ENCODE data around the gene NTRK2.

The NTRK2 gene

DNA sequence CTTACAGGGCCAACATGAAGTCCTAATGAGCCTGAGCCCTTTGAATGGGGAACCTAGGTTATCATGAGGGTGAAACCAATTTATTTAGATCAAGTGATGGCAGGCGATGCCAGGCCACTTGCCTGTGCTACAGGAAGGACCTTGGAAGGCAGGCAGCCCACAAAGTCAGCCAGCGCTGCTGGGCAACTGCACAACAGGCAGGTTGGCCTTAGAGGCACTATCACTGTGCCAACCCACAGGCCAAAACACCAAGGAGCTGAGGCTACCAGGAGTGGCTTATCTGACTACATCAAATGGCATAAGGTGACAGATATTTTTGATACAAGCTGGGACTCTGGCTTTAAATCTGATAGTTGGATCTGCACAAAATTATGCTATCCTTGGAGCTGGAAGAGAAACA lies 319.1 kb downstream of the NTRK2 start:
- DNase-seq: no peak

DNA sequence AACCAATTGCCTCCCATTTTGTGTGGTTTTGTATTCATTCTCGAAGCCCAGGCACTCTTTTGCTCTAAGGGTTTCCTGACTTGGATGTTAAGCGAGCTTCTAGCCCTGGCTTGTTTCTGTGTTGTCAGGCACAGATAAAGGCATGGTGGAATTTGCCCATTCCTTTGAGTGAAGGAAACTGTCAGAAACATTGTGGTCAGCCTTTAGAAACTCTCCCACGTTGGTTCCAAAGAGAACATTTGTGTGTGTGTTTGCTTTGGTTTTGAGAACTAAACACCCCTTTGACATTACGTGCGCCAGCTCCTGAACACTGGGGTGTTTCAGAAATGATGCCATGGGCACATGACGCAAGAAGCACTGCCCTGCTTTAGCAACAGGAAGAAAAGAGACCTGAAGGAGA lies 320.9 kb downstream of the NTRK2 start:
- DNase-seq: no peak

DNA sequence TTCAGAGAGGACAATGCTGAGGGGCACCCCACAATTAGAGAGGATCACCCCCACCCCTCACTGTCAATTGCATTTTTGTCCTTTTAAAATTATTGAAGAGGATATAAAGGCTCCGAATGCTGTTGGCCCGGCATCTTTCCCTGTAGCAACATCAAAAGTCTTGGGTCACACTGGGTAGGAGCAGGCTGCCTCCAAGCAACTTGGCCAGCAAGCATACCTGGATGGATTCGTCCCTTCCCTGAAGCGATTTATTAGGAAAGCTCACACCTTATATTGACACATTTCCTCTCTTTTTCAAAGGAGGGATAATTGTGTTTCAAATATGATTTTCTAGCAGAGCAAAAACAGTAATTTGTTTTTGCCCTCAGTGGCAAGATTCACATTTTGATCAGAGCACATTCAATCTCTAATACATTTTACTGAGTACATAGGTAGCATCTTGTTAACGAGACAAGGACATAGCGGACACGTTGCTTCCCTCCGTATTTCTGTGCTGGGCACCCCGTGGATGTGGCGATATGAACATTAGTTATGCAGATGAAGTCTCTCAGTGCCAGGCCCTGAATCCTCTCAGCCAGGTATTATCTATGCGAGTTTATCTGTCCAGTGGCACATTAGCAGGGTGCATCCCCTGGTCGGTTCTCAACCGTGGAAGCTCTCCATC lies 321.5 kb downstream of the NTRK2 start:
- DNase-seq: no peak

DNA sequence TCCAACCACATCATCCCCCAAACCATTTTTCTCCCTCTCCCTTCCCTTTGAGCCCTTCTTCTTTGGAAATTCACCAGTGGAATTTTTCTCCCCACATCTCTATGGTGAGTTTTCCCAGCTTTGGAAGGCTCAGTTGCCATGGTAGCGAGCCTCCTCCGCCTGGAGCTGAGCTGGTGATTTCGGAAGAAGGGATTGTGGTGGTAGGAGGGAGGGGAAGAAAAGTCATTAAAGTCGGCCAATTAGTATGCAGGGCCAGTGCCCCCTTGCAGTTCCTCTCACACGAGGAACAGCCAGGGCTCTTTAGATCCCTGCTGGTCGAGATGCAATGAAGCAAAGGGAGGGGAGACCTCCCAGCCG lies 322.0 kb downstream of the NTRK2 start:
- no peak for DNase-seq

DNA sequence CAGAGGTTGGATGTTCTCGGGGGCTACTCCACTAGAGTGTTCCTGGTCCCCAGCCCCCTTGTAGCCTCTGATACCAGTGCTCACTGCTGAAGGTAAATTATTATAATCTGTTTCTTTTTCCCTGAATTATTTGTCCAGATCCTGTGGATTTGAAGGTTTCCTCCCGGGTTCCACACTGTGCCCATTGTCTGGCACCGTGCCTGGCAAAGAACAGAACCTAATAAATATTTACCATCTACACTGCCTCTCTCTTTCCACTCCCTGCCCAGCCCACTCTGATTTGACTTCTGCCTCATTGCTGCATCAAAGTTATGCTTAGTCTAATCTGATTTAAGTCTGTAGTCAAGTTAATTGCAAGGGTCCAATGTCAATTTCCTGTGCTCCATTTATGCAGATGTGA lies 322.9 kb downstream of the NTRK2 start:
- DNase-seq: no peak

DNA sequence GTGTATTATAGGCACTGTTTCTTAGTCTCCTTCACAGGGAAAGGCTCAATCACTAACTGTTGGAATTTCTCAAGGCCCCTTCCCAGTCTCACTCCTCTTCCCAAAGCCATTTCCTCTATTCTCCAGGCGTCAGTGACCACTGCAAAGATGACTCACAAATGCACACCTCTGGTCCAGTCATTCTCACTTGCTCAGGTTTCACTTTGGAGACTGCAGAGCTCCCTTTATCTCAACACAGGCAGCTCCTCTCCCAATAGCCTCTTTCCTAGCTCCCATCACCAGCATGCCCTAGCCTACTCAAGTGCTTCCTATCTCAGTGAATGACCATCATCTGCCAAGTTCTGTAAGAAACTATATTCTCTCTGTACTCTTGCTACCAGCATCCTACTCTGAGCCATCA lies 323.6 kb downstream of the NTRK2 start:
- no peak for DNase-seq

DNA sequence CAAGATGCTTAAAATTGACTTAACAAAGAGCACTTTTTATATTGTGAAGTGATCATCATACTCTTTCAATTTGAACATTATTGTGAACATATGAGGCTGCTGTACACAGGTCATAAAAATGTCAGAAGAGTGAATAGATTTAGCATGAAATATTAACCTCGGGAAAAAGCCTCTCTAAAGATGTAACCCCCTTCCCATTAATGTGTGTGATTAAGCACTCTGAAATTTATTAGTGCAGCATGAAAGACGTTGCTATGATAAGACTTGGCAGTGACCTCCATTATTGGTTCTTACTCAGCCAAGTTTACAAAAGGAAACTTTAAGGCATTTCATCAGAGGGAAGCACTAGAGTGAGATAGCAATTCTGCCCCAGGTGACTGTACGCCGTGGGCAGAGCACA lies 326.5 kb downstream of the NTRK2 start:
- DNase-seq: no peak

DNA sequence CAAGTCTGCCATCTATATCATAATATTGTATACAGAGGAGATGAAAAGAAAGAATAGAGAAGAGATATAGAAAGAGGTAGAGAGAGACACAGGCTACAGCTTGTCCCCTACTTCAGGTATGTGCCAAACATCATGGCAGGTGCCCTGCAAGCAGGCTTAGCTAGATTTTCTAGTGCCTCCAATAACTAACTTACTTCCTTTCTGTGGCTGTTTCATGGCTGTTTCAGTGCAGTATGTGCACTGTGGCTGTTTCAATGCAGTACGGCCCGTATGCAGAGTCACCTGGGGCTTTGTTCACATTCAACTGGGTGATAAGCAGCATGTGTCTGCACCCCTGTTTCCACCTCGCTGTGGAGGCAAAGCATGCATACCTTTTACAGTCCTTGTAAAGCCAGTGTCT lies 327.2 kb downstream of the NTRK2 start:
- no peak for DNase-seq

DNA sequence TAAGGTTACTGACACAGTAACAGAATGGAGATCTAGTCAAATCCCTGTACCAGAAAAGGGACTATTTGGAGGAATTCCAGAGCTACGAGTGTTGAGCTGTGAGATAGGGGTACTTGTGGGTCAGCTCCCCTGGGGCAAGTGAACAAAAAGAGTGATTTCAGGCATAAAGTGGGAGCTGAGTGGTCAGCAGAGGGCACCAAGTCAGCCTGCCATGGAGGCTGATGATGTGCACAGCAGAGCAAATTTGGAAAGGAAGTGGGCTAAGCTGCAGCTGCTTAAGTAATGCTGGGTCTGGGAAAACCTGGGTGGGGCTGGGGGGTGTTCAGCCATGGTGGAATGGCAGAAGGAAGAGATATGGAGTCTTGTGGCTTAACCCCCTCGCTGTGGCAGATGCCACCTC lies 327.9 kb downstream of the NTRK2 start:
- no peak for DNase-seq

DNA sequence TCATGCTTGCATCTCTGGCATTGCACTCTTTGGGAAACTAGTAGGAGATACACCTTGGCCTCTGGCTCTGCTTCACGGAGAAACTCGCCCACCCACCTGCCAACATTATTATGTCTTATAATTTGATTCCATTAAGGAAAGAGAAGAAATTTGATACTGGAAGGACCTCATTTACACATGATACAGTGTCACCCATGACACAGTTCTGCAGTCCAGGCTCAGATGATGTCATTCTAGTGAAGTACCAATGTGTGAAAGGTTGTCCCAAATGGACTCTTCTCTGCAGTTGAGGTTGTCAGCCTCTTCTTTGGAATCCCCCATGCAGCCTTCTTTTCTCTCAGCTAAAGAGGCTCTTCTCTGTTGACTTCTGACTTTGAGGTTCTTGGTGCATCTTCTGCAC lies 329.1 kb downstream of the NTRK2 start:
- no peak for DNase-seq

DNA sequence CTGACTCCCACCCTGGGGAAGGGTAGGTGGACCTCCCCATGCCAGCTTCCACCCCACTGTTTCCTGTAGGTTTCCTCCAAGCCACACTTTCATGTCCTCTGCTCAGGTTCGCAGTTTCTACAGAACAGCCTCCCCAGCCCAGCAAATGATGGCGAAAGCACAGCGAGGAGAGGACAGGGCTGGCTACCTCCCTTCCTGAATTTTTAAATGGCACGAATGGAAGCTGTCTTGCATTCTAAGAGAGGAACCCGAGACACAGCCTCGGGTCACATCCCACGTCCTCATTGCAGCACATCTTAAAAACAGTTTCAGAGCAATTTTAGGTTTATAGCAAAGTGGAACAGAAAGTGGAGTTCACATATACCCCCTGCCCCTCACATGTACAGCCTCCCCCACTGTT lies 330.3 kb downstream of the NTRK2 start:
- no peak for DNase-seq

DNA sequence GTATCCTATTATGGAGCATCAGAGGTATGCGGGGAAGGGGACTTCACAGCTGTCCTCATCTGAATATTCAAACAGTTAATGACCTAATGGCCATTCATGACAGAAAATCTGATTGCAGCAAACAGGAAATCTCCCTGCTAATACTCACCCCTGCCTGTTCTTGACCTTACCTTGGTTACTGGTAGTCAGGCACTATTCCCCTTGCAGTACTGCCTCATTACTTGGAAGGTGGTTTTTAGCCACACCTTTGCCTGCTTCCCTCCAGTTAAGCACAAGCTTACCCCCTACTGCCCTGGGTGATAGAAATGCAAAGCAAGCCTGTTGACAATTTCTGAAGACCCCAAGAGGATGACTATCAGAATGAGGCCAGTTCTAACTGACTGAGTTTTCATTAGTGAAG lies 332.4 kb downstream of the NTRK2 start:
- no peak for DNase-seq

DNA sequence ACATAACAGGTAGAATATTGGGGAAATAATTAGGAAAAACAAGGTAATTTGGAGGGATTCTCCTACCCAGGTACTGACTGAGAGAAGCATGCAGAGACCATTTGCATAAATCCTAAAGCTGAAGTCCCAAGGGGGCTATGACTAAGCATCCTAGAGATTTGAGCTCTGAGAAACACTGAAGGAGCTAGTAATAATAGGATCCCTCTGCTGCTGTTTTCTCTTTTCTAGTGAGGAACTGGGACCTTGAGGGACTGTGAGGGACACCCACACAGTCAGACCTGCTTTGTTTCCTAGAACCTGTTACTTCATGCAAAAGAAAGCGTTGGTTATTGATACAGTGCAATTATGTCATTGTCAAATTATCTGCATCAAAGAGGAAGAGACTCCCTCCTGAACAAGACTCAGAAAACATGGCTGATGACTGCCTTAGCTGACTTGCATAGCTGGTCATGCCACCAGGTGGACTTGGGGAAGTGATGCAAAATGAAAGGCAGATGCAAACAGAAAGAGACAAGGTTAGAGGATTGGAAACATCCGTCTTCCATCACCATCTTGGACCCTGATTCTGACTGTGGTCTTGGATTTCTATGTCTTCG lies 335.4 kb downstream of the NTRK2 start:
- no peak for DNase-seq

DNA sequence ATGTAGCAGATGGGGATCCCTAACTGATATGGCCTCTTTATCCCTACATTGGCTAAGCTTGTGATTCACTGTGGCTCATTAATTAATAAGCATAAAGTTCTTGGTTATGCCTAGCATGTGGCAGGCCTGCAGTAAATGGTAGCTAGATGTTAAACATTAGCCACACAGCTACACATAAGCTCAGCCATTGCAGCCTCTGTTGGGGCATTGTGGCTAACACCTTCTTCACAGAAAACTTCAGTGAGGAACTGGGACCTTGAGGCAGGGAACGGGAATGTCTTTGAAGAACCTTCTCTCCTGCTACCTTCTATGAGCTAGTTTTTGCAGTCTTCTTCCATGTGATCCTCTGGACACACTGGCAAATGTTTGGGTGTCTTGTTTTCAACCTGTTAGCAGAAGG lies 338.2 kb downstream of the NTRK2 start:
- DNase-seq: no peak

DNA sequence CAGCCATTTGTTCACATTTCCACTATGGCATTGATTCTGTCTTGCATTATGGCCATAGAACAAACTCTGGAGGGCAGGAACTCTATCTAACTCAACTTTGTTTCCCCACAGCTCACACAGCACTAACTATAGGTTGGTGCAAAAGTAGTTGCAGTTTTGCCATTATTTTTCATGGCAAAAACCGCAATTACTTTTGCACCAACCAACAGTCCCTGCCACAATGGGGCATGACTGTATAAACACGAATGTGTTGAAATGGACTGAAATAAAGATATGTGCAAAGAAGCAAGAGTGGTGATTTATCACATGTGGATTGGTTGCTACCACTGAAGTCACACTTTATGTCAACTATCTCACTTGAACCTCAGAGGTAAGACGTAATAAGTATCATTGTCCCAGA lies 338.7 kb downstream of the NTRK2 start:
- DNase-seq: no peak

DNA sequence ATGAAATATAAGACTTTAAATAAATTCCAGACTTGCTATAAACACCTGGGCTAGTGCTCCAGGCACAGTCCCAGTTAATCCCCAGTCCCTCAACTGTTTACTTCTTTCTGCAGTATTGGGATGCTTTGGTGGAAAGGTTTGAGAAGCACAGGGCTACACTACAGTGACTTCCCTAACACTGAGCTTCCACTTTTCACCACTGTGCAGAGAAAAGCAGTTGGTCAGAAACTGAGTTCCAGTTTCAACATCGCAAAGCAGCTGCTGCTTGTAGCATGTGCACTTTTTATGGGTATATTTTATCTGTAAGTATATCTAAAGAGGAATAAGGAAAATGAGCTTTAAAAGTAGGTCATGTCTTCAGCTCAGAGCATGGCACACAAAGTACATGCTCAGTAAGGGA lies 339.7 kb downstream of the NTRK2 start:
- DNase-seq: no peak

DNA sequence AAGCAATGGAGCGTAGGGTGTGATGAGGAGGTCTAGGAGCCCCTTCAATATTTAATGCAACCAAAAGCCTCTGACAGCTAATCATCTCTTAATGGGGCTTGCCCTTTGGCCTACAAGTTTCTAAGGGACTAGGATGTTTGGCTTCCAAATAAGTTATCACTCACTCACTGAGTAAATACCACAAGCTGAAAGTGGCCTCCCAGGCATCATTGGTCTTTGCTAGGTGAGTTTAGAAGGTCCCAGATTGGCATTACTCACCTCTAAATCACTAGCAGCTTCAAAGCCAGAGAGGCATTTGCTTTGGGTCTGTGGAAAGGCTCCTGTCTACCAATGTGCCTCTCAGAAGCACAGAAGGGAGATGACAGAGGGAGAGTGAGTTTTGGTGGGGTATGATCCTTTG lies 344.2 kb downstream of the NTRK2 start:
- DNase-seq: no peak

DNA sequence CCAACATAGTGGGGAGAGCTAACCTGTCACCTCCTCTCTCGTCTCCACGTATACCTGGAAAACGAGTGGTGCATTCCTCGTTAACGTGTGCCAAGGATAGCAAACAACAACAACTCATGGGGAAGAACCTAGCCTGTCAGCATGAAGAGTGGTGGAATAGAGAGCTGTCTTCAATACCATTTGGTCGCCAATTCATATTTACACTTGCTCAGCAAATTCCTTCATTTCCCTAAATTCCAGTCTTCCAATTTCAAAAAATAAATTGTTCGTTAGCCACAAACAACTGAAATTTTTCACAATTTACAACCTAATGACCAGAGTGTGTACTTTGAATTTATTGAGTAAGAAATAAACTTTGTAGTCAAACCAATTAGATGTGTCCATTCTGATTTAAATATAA lies 344.8 kb downstream of the NTRK2 start:
- DNase-seq: no peak

DNA sequence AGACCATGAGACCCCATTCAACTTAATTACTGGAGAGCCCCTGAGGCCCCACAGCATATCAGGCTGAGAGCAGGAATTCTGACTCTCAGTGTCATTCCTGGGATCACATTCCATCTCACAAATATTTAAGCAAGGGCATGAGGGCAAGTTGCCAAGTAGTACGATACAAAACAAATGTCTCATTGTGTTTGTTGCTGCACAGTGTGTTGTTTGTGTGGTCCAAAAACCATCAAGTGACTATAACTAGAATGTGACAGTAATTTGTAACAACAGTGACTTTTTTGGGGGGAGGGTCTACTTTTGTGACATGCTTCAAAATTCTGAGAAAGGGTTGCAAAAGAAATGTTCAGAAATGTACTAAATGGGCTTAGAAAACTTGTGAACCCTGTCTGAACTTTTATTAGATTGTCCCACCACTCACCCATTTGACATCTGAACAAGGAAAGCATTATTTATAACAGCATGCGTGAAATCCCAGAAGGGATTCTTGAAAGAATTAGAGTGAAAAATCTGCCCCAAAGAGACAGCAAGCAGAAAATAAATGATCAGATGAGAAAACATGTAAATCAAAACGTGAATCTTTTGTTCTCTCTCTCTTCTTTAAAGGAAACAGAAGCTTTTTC lies 347.0 kb downstream of the NTRK2 start:
- no peak for DNase-seq

DNA sequence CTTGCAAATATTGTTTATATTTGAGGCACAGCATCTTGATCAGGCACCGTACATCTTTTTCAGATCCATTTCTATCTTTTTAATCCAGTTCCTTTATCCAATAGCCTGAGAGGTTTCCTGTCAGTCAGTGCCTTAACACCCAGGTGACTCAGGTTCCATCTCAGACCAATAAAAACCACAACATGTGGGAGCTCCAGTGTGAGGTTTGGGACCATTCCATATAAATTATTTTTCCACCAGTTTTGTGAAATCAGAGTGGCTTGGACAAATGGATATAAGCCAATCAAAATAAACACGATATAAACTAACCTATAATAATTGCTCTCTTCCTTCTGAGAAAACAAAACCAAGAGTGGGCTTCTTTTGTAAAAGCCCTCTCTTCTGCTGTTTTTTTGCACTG lies 351.3 kb downstream of the NTRK2 start:
- DNase-seq: no peak

DNA sequence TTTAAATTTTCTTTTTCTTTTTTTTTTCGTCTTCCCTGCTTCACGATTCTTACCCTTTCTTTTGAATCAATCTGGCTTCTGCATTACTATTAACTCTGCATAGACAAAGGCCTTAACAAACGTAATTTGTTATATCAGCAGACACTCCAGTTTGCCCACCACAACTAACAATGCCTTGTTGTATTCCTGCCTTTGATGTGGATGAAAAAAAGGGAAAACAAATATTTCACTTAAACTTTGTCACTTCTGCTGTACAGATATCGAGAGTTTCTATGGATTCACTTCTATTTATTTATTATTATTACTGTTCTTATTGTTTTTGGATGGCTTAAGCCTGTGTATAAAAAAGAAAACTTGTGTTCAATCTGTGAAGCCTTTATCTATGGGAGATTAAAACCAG lies 352.2 kb downstream of the NTRK2 start:
- no peak for DNase-seq

DNA sequence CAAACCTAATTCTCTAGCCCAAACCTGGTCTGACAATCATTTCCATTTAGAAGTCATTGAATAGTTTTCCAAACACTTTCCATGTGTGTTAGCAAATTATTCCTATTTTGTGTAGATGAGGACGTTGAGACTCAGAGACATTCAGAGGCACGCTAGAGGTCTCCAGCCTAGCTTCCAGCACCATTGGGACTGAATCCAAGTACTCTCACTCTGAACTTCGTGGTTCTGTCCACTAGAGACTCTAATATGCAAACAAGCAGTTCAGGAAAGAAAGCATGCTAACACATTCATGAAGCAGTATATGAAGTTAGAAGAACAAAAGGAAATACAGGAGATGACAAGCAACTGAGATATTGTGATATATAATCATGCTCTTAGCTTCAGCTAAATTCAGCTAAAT lies 354.8 kb downstream of the NTRK2 start:
- DNase-seq: no peak

DNA sequence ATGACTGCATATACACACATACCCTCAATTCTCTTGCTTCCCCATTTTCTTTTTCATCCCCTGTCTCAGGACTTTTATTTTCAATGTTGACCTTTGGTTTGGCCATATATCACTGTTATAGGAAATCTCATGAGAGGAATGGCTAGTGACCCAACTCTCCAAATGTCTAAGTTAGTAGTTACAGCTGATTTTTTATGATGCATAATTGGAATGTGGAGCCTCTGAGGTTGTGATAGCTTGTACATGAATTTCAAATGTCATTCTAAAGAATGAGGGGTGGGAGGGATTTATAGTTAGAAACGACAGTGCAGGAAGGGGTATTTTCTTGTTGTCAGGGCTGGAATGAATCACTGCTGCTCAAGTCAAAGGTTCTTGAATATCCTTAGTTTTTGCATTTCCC lies 356.1 kb downstream of the NTRK2 start:
- DNase-seq: no peak

DNA sequence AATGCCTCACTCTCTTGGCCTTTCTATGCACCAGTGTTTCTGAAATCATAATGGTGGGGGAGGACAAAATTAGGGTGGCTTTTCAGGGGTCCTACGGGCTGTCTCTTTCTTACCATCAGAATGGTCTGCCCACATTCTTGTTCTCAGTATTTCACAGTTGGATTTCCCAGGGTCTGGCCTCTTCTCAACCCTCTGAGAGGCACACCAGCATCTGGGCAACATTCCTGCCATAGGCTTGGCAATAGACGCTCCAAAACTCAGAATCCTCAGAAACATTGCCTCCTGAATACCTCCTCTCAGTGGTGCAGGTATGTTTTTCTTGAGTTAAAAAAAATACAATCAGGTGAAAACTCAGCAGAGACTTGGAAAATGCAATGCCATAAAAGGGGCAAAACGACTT lies 358.3 kb downstream of the NTRK2 start:
- no peak for DNase-seq

DNA sequence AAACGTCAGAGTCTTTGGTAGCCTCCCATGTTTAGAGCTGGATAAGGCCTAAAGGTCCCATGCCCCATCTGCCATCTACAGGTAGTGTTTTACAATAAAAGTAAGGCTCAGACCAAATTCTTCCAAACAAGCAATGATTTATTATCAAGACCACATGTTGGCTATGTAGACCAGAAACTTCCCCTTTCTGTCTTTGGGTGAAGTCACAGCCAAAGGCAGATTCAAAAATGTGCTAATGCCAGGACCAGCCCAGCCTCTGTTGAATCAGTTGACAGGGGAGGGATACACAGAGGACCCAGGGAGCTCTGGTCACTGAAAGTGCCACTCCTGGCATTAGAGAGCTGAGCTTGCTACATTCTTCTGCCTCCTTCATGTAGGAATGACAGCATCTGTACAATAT lies 360.8 kb downstream of the NTRK2 start:
- no peak for DNase-seq
